Camera-type eye (tissue), 1 donor: Measurements from ENCODE around the gene TRIM75. TPM values are rescaled to one million over a fixed set of nuclear protein-coding genes. Genes with fewer than 3 reads are reported as not detected.

Source experiments
- total RNA-seq: library from RNA; depleted of rRNA; stranded (reverse); fragments of >200 nt; gene quantifications from one replicate; pipeline ENCODE4 v1.2.3, GENCODE V29; 2014

The TRIM75 gene
- total RNA-seq, result not detected

GRCh38 chr4:165053645-165054044, at the start of gene TRIM75:
Gene TRIM75, plus strand, starts transcription at chr4:165053866. Its CDS starts 5,282 bp downstream, at chr4:165059148.

DNA sequence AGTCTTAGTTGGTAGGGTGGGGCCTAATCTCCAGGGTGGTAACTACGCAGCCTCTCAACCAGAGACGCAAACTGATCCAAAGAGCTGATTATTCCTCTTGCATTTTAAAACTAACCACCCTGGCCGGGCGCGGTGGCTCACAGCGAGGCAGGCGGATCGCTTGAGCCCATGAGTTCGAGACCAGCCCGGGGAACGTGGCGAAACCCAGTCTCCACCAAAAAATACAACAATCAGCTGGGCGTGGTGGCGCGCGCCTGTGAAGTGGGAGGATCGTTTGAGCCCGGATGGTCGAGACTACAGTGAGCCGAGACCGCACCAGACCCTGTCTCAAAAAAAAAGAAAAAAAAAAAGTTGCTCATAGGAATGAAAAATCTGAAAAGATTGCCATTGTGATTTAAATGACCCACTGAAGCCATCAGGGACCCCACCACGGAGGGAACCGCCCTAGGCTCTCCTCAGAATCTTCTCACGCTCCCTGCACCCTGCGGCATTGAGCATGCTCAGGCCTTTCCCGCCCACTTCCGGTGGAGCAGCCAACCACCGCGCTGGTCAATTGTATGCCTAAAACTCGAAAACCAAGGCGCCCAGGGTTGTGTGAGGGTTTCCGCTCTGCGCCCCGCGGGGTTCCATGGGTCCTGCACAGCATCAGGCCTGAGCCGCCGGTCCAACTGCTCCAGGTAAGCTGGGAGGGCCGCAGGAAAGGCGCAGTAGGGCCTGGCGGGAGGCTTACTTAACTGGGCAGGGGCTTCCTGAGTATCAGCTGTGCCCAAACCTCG, 22.0 kb upstream of the TRIM75 start, which contains the start of gene TRIM60:
Gene TRIM60, plus strand, starts transcription at position 564 of the 776 bp plus-strand sequence. CDS start 8,074 bp downstream, outside the sequence.

Other genes starting within 250 kb of the TRIM75 start
- 2.7 TPM for gene APELA, start 176.7 kb upstream of the TRIM75 start, total RNA-seq
- 2.7 TPM for gene TRIM61, start 76.2 kb upstream of the TRIM75 start, total RNA-seq
- gene TRIM60, start 21.9 kb upstream of the TRIM75 start, total RNA-seq, result not detected
- gene TMEM192, start 59.0 kb downstream of the TRIM75 start, total RNA-seq, result 20.9 TPM
- gene KLHL2, start 153.7 kb downstream of the TRIM75 start, total RNA-seq, result 25.5 TPM